ENCODE measurements around the gene EMX1. TPM values are rescaled to one million over a fixed set of nuclear protein-coding genes. Genes with fewer than 3 reads are reported as not detected.

EMX1 gene
- polyA plus RNA-seq, 6 donors from 2014 or later: 0.12 TPM; not detected in 5

GRCh38 chr2:72921853-72922252 is 4.5 kb downstream of the EMX1 start:
- Mint-ChIP-seq H3K27me3 (peaks cover 48 to 72% (median 50%) of the 10 kb centered on the region in 3 donors), H3K9me3 (peaks cover 0 to 7% (median 0%) of the 10 kb centered on the region in 7 donors), H3K4me1 (peaks cover 12 to 31% (median 20%) of the 10 kb centered on the region in 3 donors), H3K4me3 (peak overlapping the region in 2 of 8 donors; percentile 10 to 48), H3K36me3 (peaks cover 0 to 8% of the 10 kb centered on the region in 2 donors), H3K27ac (no peak overlapping the region)
- DNase-seq (no peak), ATAC-seq (ENCODE audit: low read depth in 2 of 2) (no peak)

GRCh38 chr2:72923833-72924352 is 6.6 kb downstream of the EMX1 start:
- Mint-ChIP-seq H3K27ac (peak overlapping the region in 1 of 6 donors; percentile 68), H3K4me1 (peaks cover 4 to 23% (median 17%) of the 10 kb centered on the region in 3 donors), H3K27me3 (peaks cover 37 to 63% (median 46%) of the 10 kb centered on the region in 3 donors), H3K36me3 (peaks cover 0 to 8% of the 10 kb centered on the region in 2 donors), H3K4me3 (peak overlapping the region in 5 of 8 donors; percentile 3 to 59 (median 47)), H3K9me3 (peaks cover 0 to 6% (median 0%) of the 10 kb centered on the region in 7 donors)
- peak; percentile 10 to 28 for ATAC-seq (ENCODE audit: low read depth in 2 of 2)
- DNase-seq: no peak

- peak overlapping the region in 2 of 6 donors; percentile 17 to 52 for H3K27ac Mint-ChIP-seq
Observed at GRCh38 chr2:72924353-72925240, 7.3 kb downstream of the EMX1 start.

GRCh38 chr2:72925328-72925943 is 8.1 kb downstream of the EMX1 start:
- peaks cover 2 to 15% (median 12%) of the 10 kb centered on the region in 3 donors for H3K4me1 Mint-ChIP-seq
- H3K27ac Mint-ChIP-seq: peak overlapping the region in 1 of 6 donors; percentile 60
- DNase-seq: no peak
- H3K9me3 Mint-ChIP-seq: no peaks in the 10 kb centered on the region
- peaks cover 0 to 8% of the 10 kb centered on the region in 2 donors for H3K36me3 Mint-ChIP-seq
- no peak overlapping the region for H3K4me3 Mint-ChIP-seq
- H3K27me3 Mint-ChIP-seq: peaks cover 36 to 50% (median 36%) of the 10 kb centered on the region in 3 donors
- no peak for ATAC-seq (ENCODE audit: low read depth in 2 of 2)

More at GRCh38 chr2:72924353-72925240, 7.3 kb downstream of the EMX1 start:
- peaks cover 0 to 8% of the 10 kb centered on the region in 2 donors for H3K36me3 Mint-ChIP-seq
- ATAC-seq (ENCODE audit: low read depth in 2 of 2) (peak in 1 of 2 donors; percentile 28), DNase-seq (no peak)
- peaks cover 4 to 17% (median 16%) of the 10 kb centered on the region in 3 donors for H3K4me1 Mint-ChIP-seq
- peaks cover 0 to 2% (median 0%) of the 10 kb centered on the region in 7 donors for H3K9me3 Mint-ChIP-seq
- H3K27me3 Mint-ChIP-seq: peaks cover 36 to 59% (median 41%) of the 10 kb centered on the region in 3 donors
- H3K4me3 Mint-ChIP-seq: peak overlapping the region in 2 of 8 donors; percentile 3 to 59

GRCh38 chr2:72926368-72926767 is 9.0 kb downstream of the EMX1 start:
- peaks cover 0 to 11% (median 11%) of the 10 kb centered on the region in 3 donors for H3K4me1 Mint-ChIP-seq
- H3K36me3 Mint-ChIP-seq: peaks cover 0 to 8% of the 10 kb centered on the region in 2 donors
- no peaks in the 10 kb centered on the region for H3K9me3 Mint-ChIP-seq
- DNase-seq (no peak), ATAC-seq (ENCODE audit: low read depth in 2 of 2) (no peak)
- no peak overlapping the region for H3K27ac Mint-ChIP-seq
- peaks cover 33 to 43% (median 35%) of the 10 kb centered on the region in 3 donors for H3K27me3 Mint-ChIP-seq
- no peak overlapping the region for H3K4me3 Mint-ChIP-seq

GRCh38 chr2:72926811-72927465 is 9.6 kb downstream of the EMX1 start:
- ATAC-seq (ENCODE audit: low read depth in 2 of 2) (no peak), DNase-seq (no peak)
- Mint-ChIP-seq H3K4me1 (peaks cover 0 to 11% (median 11%) of the 10 kb centered on the region in 3 donors), H3K27me3 (peaks cover 29 to 40% (median 29%) of the 10 kb centered on the region in 3 donors), H3K9me3 (no peaks in the 10 kb centered on the region), H3K36me3 (peaks cover 0 to 7% of the 10 kb centered on the region in 2 donors), H3K4me3 (no peak overlapping the region), H3K27ac (no peak overlapping the region)

- Mint-ChIP-seq H3K27ac (no peak overlapping the region), H3K36me3 (no peaks in the 10 kb centered on the region), H3K27me3 (peaks cover 20 to 37% (median 20%) of the 10 kb centered on the region in 3 donors), H3K9me3 (no peaks in the 10 kb centered on the region), H3K4me3 (no peak overlapping the region), H3K4me1 (peaks cover 0 to 11% (median 11%) of the 10 kb centered on the region in 3 donors)
- ATAC-seq (ENCODE audit: low read depth in 2 of 2) (no peak), DNase-seq (no peak)
Observed at GRCh38 chr2:72927619-72928550, 10.6 kb downstream of the EMX1 start.

GRCh38 chr2:72929010-72929409 is 11.7 kb downstream of the EMX1 start:
- peaks cover 0 to 6% (median 1%) of the 10 kb centered on the region in 3 donors for H3K4me1 Mint-ChIP-seq
- H3K4me3 Mint-ChIP-seq: no peak overlapping the region
- H3K27me3 Mint-ChIP-seq: peaks cover 9 to 31% (median 17%) of the 10 kb centered on the region in 3 donors
- DNase-seq (no peak), ATAC-seq (ENCODE audit: low read depth in 2 of 2) (no peak)
- no peaks in the 10 kb centered on the region for H3K36me3 Mint-ChIP-seq
- H3K9me3 Mint-ChIP-seq: no peaks in the 10 kb centered on the region
- no peak overlapping the region for H3K27ac Mint-ChIP-seq

- DNase-seq: no peak
- H3K27me3 Mint-ChIP-seq: peaks cover 9 to 34% (median 28%) of the 10 kb centered on the region in 3 donors
- H3K27ac Mint-ChIP-seq: no peak overlapping the region
Observed at GRCh38 chr2:72931280-72931910, 14.1 kb downstream of the EMX1 start.

GRCh38 chr2:72932045-72932740 is 14.9 kb downstream of the EMX1 start:
- H3K36me3 Mint-ChIP-seq: peaks cover 0 to 8% of the 10 kb centered on the region in 2 donors
- H3K9me3 Mint-ChIP-seq: no peaks in the 10 kb centered on the region
- H3K27ac Mint-ChIP-seq: no peak overlapping the region
- no peak overlapping the region for H3K4me3 Mint-ChIP-seq
- peaks cover 9 to 34% (median 28%) of the 10 kb centered on the region in 3 donors for H3K27me3 Mint-ChIP-seq
- H3K4me1 Mint-ChIP-seq: no peaks in the 10 kb centered on the region
- ATAC-seq (ENCODE audit: low read depth in 2 of 2) (no peak), DNase-seq (no peak)

More at GRCh38 chr2:72931280-72931910, 14.1 kb downstream of the EMX1 start:
- H3K4me3 Mint-ChIP-seq: no peak overlapping the region
- H3K4me1 Mint-ChIP-seq: no peaks in the 10 kb centered on the region
- ATAC-seq (ENCODE audit: low read depth in 2 of 2): no peak
- peaks cover 0 to 8% of the 10 kb centered on the region in 2 donors for H3K36me3 Mint-ChIP-seq
- H3K9me3 Mint-ChIP-seq: no peaks in the 10 kb centered on the region

- Mint-ChIP-seq H3K9me3 (no peaks in the 10 kb centered on the region), H3K27me3 (peaks cover 13 to 36% (median 31%) of the 10 kb centered on the region in 3 donors), H3K27ac (no peak overlapping the region), H3K4me1 (no peaks in the 10 kb centered on the region), H3K4me3 (no peak overlapping the region), H3K36me3 (peaks cover 0 to 8% of the 10 kb centered on the region in 2 donors)
- DNase-seq: no peak
- ATAC-seq (ENCODE audit: low read depth in 2 of 2): no peak
Observed at GRCh38 chr2:72932805-72933204, 15.5 kb downstream of the EMX1 start.
